ENCODE results near the gene CHN2.

DNA sequence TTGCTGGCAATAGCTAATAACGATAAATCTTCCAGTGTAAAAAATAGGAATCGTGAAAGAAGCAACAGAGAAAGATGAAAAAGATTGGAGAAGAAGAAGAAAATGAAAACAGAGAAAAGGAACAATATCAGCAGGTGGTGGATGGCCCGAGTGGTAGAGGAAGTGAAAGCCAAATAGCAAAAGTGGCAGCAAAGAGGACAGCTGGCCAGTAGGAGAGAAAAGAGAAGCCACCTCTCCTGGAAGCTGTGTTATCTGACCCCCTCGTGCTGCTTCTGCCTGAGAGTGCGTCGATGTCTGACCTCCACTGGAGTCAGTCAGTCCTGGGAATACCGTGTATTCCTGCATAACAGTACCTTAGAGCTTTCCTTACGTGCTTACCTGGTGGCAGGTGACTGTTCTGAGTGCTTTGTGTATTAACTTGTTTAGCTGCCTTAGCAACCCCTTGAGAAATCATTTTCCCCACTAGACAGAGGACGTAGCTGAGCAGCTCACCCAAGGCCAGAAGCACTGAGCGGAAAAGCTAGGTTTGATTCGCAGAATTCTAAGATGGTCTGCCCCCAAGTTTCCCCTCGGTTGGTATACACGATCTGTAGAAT lies 88.3 kb downstream of the CHN2 start:
- TF ChIP-seq CTCF (conservative IDR thresholded peaks at IDR 0.05): no peak
- TF ChIP-seq EZH2 (IDR thresholded peaks at IDR 0.05; ENCODE audit: low read depth): no peak

Data from PC-9 (cell line).